GM12874 (cell line): Measurements from ENCODE around the gene SAP30BP.
A peak's percentile ranks its signal among the peaks of the same experiment; 100 is the strongest.

Experiments
- TF ChIP-seq, protein P1 (sequence below): IDR thresholded peaks from 2 replicates; pipeline ENCODE4 v1.5.1; 2011; ENCODE audit warnings: low read depth, mild to moderate bottlenecking, control low read depth, low read length, moderate library complexity; ENCODE audit not compliant: insufficient read depth

The SAP30BP gene

DNA sequence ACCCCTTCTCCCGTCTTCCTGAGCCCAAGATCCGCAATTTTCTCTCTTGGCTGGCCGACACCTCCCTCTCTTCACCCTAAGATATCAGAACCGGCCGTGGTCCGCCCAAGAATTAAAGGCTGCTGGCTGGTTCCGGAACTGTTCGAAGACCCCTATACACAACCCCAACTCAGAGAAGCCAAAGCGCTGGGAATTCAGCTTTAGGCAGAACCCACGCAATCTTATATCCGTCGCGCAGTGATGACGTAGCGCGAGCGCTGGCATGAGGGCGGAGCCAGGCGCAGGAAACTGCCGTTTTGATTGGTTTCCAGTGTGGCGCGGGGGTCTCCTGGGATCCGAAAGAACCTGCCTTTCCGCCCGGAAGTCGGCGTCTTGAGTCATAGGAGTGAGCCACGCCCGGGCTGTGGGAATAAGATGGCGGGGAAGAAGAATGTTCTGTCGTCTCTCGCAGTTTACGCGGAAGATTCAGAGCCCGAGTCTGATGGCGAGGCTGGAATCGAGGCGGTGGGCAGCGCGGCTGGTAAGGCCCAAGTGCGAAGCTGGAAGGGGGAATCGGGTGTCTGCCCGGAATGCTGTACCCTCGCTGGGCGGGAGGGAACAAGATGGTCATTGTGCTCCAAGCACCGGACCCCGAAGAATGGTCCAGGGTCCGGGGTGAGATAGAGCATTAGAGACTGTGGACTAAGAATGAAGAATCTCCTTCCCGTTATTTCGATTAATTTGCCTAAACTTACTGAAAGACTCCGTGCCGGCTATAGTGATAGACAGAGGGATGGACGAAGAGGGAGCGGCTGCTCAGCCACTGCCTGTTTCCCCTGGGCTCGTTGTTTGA is at the start of gene SAP30BP, which contains the start of gene RECQL5:
Gene SAP30BP (plus strand): TSS at position 380 of the 832 bp plus-strand sequence. CDS start 35 bp downstream, at position 415.
Gene RECQL5 (minus strand): TSS at position 196 of the 832 bp plus-strand sequence. CDS start 597 bp downstream, outside the sequence.
- TF ChIP-seq, protein P1, sequence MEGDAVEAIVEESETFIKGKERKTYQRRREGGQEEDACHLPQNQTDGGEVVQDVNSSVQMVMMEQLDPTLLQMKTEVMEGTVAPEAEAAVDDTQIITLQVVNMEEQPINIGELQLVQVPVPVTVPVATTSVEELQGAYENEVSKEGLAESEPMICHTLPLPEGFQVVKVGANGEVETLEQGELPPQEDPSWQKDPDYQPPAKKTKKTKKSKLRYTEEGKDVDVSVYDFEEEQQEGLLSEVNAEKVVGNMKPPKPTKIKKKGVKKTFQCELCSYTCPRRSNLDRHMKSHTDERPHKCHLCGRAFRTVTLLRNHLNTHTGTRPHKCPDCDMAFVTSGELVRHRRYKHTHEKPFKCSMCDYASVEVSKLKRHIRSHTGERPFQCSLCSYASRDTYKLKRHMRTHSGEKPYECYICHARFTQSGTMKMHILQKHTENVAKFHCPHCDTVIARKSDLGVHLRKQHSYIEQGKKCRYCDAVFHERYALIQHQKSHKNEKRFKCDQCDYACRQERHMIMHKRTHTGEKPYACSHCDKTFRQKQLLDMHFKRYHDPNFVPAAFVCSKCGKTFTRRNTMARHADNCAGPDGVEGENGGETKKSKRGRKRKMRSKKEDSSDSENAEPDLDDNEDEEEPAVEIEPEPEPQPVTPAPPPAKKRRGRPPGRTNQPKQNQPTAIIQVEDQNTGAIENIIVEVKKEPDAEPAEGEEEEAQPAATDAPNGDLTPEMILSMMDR: no peak

DNA sequence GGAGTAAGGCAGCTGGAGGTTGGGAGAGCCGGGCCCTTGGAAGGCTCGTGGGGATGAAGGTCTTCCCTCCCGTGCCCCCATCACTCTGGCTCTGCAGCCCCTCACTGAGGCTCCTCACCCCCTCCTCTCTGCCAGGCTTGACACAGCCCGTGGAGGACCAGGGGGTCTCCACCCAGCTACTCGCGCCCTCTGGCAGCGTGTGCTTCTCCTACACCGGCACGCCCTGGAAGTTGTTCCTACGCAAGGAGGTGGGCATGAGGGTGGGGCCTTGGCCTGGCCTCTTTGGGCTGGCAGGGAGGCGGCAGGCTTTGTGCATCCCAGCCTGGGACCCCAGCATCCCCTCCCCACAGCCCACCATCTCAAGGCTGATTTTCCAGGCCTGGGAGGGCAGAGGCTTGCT is 49.5 kb upstream of the SAP30BP start:
- TF ChIP-seq, protein P1: no peak

DNA sequence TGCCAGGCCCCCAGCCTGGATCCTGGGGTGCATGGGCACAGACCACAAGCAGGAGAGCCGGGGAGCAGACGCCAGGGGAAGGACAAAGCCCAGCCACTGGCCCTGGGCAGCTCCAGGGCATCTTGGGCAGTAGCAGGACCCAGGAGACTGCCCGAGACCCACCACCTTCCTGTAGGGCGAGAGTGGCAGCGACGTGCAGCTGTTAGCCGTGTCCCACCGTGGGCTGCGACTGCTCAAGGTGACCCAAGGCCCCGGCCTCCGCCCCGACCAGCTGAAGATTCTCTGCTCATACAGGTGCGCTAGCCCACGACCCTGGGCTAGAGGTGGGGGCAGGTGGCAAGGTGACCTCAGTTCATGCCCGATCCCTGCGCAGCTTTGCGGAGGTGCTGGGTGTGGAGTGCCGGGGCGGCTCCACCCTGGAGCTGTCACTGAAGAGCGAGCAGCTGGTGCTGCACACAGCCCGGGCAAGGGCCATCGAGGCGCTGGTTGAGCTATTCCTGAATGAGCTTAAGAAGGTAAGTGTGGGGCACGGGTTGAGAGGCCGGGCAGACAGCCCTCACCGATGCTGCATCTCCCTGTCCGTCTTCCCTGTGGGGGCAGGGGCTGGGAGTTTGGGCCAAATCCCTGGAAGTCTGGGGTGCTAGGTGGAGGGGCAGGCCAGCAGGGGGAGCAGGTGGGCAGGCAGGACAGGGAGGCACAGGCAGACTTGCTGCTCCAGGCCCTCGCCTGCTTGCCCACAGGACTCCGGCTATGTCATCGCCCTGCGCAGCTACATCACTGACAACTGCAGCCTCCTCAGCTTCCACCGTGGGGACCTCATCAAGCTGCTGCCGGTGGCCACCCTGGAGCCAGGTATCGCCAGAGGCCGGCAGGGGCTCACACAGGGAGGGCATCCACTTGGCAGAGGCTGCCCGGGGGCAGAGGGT is 47.4 kb upstream of the SAP30BP start:
- TF ChIP-seq, protein P1: peak; percentile 69

DNA sequence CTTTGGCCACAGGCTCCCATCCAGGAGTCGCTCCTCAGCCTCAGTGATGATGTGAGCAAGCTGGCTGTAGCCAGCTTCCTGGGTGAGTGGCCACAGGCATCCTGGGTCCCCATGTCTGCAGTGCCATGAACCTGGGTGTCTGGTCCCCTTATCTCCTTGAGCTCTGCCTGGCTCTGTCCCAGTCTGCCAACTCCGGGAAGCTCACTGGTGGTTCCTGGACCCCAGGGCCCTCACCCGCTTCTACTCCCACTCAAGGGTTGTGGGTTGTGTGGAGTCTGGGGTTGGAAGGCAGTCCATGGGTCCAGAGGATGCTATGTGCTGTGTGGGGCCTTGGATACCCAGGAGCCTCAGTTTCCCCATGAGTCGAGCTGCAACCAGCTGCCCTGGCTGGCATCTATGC is 45.6 kb upstream of the SAP30BP start:
- TF ChIP-seq, protein P1: no peak

DNA sequence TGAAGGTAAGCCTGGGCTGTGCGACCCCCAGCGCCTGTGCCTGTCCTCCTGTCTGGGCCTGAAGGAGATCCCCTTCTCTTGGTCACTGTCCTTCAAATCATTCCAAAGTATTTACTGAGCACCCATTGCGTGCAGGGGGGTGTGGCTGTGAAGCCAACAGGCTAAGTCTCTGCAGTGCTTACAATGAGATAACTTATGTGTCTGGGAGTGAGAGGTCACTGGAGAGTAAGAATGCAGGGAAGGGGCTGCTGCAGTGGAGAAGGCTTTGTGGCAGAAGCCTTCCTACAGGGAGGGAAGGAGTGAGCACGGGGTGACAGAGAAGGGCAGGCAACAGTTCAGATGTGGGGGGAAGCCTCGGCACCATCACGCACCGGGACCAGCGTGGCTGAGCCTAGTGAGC is 45.1 kb upstream of the SAP30BP start:
- TF ChIP-seq, protein P1: no peak

DNA sequence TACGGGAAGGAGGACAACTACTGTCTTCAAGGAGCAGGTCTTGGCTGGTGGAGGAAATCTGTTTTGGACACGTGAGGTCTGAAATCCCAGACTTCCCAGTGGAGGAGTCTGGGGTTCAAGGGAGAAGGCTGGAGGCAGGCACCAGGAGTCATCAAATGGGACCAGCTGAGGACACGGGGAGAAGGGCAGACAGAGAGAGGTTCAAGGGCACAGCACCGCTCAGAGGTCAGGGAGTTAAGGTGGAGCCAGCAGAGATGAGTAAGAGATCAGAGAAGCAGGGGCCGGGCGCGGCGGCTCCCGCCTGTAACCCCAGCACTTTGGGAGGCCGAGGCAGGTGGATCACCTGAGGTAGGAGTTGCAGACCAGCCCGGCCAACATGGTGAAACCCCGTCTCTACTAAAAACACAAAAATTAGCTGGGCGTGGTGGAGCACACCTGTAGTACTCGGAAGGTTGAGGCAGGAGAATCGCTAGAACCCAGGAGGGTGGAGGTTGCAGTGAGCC is 44.3 kb upstream of the SAP30BP start:
- TF ChIP-seq, protein P1: no peak

DNA sequence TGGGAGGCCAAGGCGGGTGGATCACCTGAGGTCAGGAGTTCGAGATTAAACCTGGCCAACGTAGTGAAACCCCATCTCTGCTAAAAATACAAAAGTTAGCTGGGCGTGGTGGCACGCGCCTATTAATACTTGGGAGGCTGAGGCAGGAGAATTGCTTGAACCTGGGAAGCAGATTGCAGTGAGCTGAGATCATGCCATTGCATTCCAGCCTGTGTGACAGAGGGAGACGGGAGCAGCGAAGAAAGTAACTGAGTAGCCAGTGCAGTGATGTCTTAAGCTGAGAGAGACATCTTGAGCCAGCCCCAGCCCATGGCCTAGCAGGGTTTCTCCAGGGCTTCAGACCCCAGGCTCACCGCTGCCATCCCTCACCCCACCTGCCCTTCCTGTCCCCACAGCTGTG is 43.8 kb upstream of the SAP30BP start:
- TF ChIP-seq, protein P1: no peak
